AG04449 (cell line): ENCODE results near the gene AMACR.

Source experiments
- CTCF ChIA-PET: fragments of 350-600 bp; formaldehyde crosslinking; extraction: SDS; loops from one replicate; lab custom pipeline; 2021; ENCODE audit warnings: antibody characterized with exemption; lab: Yijun Ruan, JAX
- POLR2A ChIA-PET: fragments of 400-600, 350-600 bp; formaldehyde crosslinking; extraction: SDS; loops from one replicate; lab custom pipeline; 2020; ENCODE audit warnings: antibody characterized with exemption, inconsistent platforms; lab: Yijun Ruan, JAX
- DNase-seq: peaks from one replicate; pipeline ENCODE4 v3.0.0-alpha.2; 2010; ENCODE audit warnings: low read depth, low spot score
- H3K4me3 ChIP-seq: 2 replicates; pipeline ENCODE4 v1.5.1; 2011; ENCODE audit warnings: low read depth, mild to moderate bottlenecking, control low read depth, low read length
- CTCF ChIP-seq: IDR thresholded peaks from one replicate; pipeline ENCODE4 v1.5.1; 2011; ENCODE audit warnings: mild to moderate bottlenecking, moderate library complexity, low read length, control low read depth, inconsistent platforms; ENCODE audit not compliant: insufficient read depth; ENCODE audit errors: missing control alignments

AMACR gene

GRCh38 chr5:33980030-33980429 lies 27.8 kb downstream of the AMACR start:
- ChIA-PET CTCF (interaction anchor here (5.4 to 7.6 kb wide), 2 partner anchors 11 to 18 kb away, joined by 26 to 84 read pairs; no protein-coding TSS in a partner anchor), POLR2A (no interaction called here)
- no peak for TF ChIP-seq CTCF
- H3K4me3 ChIP-seq = no peak overlapping the region
- DNase-seq = no peak

- ChIA-PET CTCF (interaction anchor here (1.3 to 7.6 kb wide), 2 partner anchors 9 to 18 kb away, joined by 3 to 84 read pairs; no protein-coding TSS in a partner anchor), POLR2A (no interaction called here)
- no peak overlapping the region for H3K4me3 ChIP-seq
- TF ChIP-seq CTCF = no peak
- DNase-seq = no peak
Observed at GRCh38 chr5:33978306-33978705, 29.5 kb downstream of the AMACR start.

GRCh38 chr5:33976307-33976706 lies 31.5 kb downstream of the AMACR start:
- no peak overlapping the region for H3K4me3 ChIP-seq
- no peak for DNase-seq
- no peak for TF ChIP-seq CTCF
- POLR2A ChIA-PET = no interaction called here
- CTCF ChIA-PET = interaction anchor here (1.0 to 1.1 kb wide), 2 partner anchors 19 to 506 kb away, joined by 3 to 6 read pairs; no protein-coding TSS in a partner anchor

GRCh38 chr5:33975852-33976251 lies 32.0 kb downstream of the AMACR start:
- no peak for TF ChIP-seq CTCF

GRCh38 chr5:33973271-33973670 lies 34.6 kb downstream of the AMACR start:
- POLR2A ChIA-PET = no interaction called here

More at GRCh38 chr5:33975852-33976251, 32.0 kb downstream of the AMACR start:
- ChIA-PET POLR2A (no interaction called here), CTCF (interaction anchor here (1.0 to 1.1 kb wide), 2 partner anchors 20 to 506 kb away, joined by 3 to 6 read pairs; no protein-coding TSS in a partner anchor)
- H3K4me3 ChIP-seq = no peak overlapping the region
- no peak for DNase-seq

More at GRCh38 chr5:33973271-33973670, 34.6 kb downstream of the AMACR start:
- TF ChIP-seq CTCF = no peak
- CTCF ChIA-PET = no interaction called here
- H3K4me3 ChIP-seq = no peak overlapping the region
- DNase-seq = no peak
